KOPT-K1 (cell line): ENCODE measurements around the gene SPINT2.
"Not testable (repeated sequence)": the region's sequence is repeated elsewhere in the genome, so short reads cannot be mapped to it uniquely, and the experiment has no call there.

ENCODE experiments used
- H3K27ac ChIP-seq: fragments of 200-600 bp; sonication (generic); 2 replicates; pipeline ENCODE4 v1.5.1; 2016; ENCODE audit warnings: antibody characterized with exemption, mild to moderate bottlenecking, low read depth, low read length; ENCODE audit not compliant: poor library complexity, severe bottlenecking
- H3K36me3 ChIP-seq: fragments of 200-600 bp; sonication (generic); 2 replicates; pipeline ENCODE4 v1.5.1; 2017; ENCODE audit warnings: antibody characterized with exemption, mild to moderate bottlenecking, low read length, moderate library complexity; ENCODE audit not compliant: insufficient read depth
- H3K9me3 ChIP-seq: fragments of 200-600 bp; sonication (generic); 2 replicates; pipeline ENCODE4 v1.5.1; 2017; ENCODE audit warnings: antibody characterized with exemption, low read length, mild to moderate bottlenecking; ENCODE audit not compliant: insufficient read depth, poor library complexity, severe bottlenecking

The SPINT2 gene

GRCh38 chr19:38252941-38253691 lies 11.3 kb upstream of the SPINT2 start:
- H3K9me3 ChIP-seq = no peaks in the 10 kb centered on the region
- H3K27ac ChIP-seq = no peak overlapping the region
- no peaks in the 10 kb centered on the region for H3K36me3 ChIP-seq

GRCh38 chr19:38253788-38254187 lies 10.6 kb upstream of the SPINT2 start:
- Histone ChIP-seq H3K9me3 (no peaks in the 10 kb centered on the region), H3K36me3 (no peaks in the 10 kb centered on the region), H3K27ac (no peak overlapping the region)

- Histone ChIP-seq H3K36me3 (no peaks in the 10 kb centered on the region), H3K27ac (no peak overlapping the region), H3K9me3 (no peaks in the 10 kb centered on the region)
These were observed 8.9 kb upstream of the SPINT2 start for GRCh38 chr19:38255383-38256014.

- H3K27ac ChIP-seq, H3K36me3 ChIP-seq, H3K9me3 ChIP-seq: not testable (repeated sequence)
These were observed 2.4 kb upstream of the SPINT2 start for GRCh38 chr19:38261942-38262341.

- Histone ChIP-seq H3K36me3 (no peaks in the 10 kb centered on the region), H3K27ac (no peak overlapping the region), H3K9me3 (no peaks in the 10 kb centered on the region)
These were observed 1.6 kb upstream of the SPINT2 start for GRCh38 chr19:38262585-38263268.

GRCh38 chr19:38263689-38264485 lies 486 bp upstream of the SPINT2 start:
- H3K9me3 ChIP-seq = no peaks in the 10 kb centered on the region
- no peaks in the 10 kb centered on the region for H3K36me3 ChIP-seq
- no peak overlapping the region for H3K27ac ChIP-seq

- peak overlapping the region; percentile 55 for H3K27ac ChIP-seq
- no peaks in the 10 kb centered on the region for H3K9me3 ChIP-seq
- no peaks in the 10 kb centered on the region for H3K36me3 ChIP-seq
These were observed 964 bp downstream of the SPINT2 start for GRCh38 chr19:38265213-38265861.

- Histone ChIP-seq H3K9me3 (no peaks in the 10 kb centered on the region), H3K36me3 (no peaks in the 10 kb centered on the region), H3K27ac (peak overlapping the region; percentile 55)
These were observed 1.6 kb downstream of the SPINT2 start for GRCh38 chr19:38265921-38266429.

- no peaks in the 10 kb centered on the region for H3K36me3 ChIP-seq
- no peaks in the 10 kb centered on the region for H3K9me3 ChIP-seq
- H3K27ac ChIP-seq = no peak overlapping the region
These were observed 2.7 kb downstream of the SPINT2 start for GRCh38 chr19:38266981-38267597.

GRCh38 chr19:38267761-38268483 lies 3.5 kb downstream of the SPINT2 start:
- Histone ChIP-seq H3K9me3 (no peaks in the 10 kb centered on the region), H3K36me3 (no peaks in the 10 kb centered on the region), H3K27ac (no peak overlapping the region)

- no peaks in the 10 kb centered on the region for H3K36me3 ChIP-seq
- no peaks in the 10 kb centered on the region for H3K9me3 ChIP-seq
- H3K27ac ChIP-seq = no peak overlapping the region
These were observed 4.2 kb downstream of the SPINT2 start for GRCh38 chr19:38268539-38268938.

GRCh38 chr19:38270587-38271167 lies 6.3 kb downstream of the SPINT2 start:
- no peak overlapping the region for H3K27ac ChIP-seq
- H3K9me3 ChIP-seq = no peaks in the 10 kb centered on the region
- H3K36me3 ChIP-seq = no peaks in the 10 kb centered on the region

- Histone ChIP-seq H3K36me3 (no peaks in the 10 kb centered on the region), H3K9me3 (no peaks in the 10 kb centered on the region), H3K27ac (no peak overlapping the region)
These were observed 9.1 kb downstream of the SPINT2 start for GRCh38 chr19:38273499-38273898.
